ENCODE measurements around the gene MICAL3. TPM values are rescaled to one million over a fixed set of nuclear protein-coding genes. Genes with fewer than 3 reads are reported as not detected.
"Not testable (repeated sequence)": the region's sequence is repeated elsewhere in the genome, so short reads cannot be mapped to it uniquely, and the experiment has no call there.

MICAL3 gene
- total and polyA plus RNA-seq, 5 experiments from 2014 or later, result 0.90 to 27.3 (median 1.3) TPM

DNA sequence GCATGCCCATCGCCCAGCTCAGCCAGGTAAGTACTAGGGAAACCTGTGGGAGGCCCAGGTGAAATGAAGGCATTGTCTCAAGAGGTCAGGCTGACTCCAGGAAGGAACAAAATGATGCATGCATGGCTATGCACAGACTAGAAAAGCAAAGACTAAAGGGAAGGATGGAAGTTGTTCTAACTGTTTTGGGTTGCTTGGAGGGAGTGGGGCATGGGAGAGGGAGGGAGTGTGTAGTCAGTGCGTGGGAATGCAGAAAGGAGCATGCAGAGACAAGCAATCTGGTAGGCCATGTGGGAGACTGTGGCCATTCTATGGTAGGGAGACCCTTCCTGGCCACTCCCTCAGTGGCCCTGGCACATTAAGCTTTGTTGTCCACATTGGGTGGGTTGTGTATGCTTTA is 2.9 kb downstream of the MICAL3 start:
- DNase-seq (no peak), ATAC-seq (no peak)
- Mint-ChIP-seq H3K27ac (no peak overlapping the region), H3K27me3 (peaks cover 12 to 31% (median 26%) of the 10 kb centered on the region in 5 donors), H3K36me3 (no peaks in the 10 kb centered on the region), H3K4me1 (peaks cover 9 to 17% (median 14%) of the 10 kb centered on the region in 4 donors), H3K4me3 (no peak overlapping the region), H3K9me3 (peaks cover 0 to 2% (median 0%) of the 10 kb centered on the region in 9 donors)
- POLR2A ChIA-PET, result no interaction called here

- DNase-seq, H3K27ac Mint-ChIP-seq, H3K36me3 Mint-ChIP-seq, H3K4me3 Mint-ChIP-seq, ATAC-seq, POLR2A ChIA-PET, H3K9me3 Mint-ChIP-seq: not testable (repeated sequence)
- peaks cover 9 to 17% (median 14%) of the 10 kb centered on the region in 4 donors for H3K4me1 Mint-ChIP-seq
- peaks cover 12 to 33% (median 23%) of the 10 kb centered on the region in 5 donors for H3K27me3 Mint-ChIP-seq
Measured at GRCh38 chr22:18020743-18021142, 3.6 kb downstream of the MICAL3 start.

DNA sequence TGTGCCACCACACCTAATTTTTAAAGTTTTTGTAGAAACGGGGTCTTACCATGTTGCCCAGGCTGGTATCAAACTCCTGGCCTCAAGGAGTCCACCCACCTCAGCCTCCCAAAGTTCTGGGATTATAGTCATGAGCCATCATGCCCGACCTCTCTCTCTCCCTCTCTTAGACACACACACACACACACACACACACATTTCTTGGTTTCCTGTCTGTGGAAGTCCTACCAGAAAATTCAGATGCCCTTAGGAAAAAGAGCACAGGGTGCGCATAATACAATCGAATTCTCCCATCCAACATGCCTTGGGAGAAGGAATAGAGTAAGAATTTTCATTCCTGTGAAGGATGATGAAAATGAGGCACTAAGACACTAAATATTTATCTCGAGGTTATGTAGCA is 10.4 kb downstream of the MICAL3 start:
- Mint-ChIP-seq H3K36me3 (no peaks in the 10 kb centered on the region), H3K27me3 (peaks cover 0 to 3% (median 2%) of the 10 kb centered on the region in 5 donors)
- ATAC-seq, result no peak

DNA sequence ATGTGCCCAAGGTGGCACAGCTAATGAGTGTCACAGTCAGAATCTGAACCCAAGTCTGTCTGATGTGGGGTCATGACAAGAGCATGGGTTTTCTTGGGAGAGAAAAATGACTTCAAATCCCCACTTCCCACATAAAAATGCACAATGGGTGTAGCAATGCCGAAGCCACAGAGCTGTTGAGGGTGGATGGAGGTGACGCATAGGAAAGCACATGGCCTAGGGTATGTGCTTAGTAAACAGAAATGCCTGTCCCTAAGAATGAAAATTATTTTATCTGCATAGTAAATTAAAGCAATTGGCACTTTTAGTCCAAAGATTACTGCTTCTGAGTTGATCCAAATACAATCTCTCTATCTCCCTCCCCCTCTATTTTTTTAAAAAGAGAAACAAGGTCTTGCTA is 10.9 kb downstream of the MICAL3 start:
- no peaks in the 10 kb centered on the region for H3K36me3 Mint-ChIP-seq
- H3K4me1 Mint-ChIP-seq, result peaks cover 0 to 13% (median 0%) of the 10 kb centered on the region in 4 donors
- ATAC-seq, result no peak
- POLR2A ChIA-PET, result interaction anchor here (0.7 to 1.7 kb wide), 2 partner anchors 10 to 367 kb away, joined by 3 read pairs; no protein-coding TSS in a partner anchor
- no peaks in the 10 kb centered on the region for H3K9me3 Mint-ChIP-seq
- DNase-seq, result no peak
- no peak overlapping the region for H3K4me3 Mint-ChIP-seq
- no peak overlapping the region for H3K27ac Mint-ChIP-seq
- H3K27me3 Mint-ChIP-seq, result peaks cover 0 to 3% (median 2%) of the 10 kb centered on the region in 5 donors

More for the DNA sequence above, 10.4 kb downstream of the MICAL3 start:
- DNase-seq, result no peak
- Mint-ChIP-seq H3K27ac (no peak overlapping the region), H3K4me3 (no peak overlapping the region), H3K9me3 (no peaks in the 10 kb centered on the region), H3K4me1 (peaks cover 0 to 10% (median 0%) of the 10 kb centered on the region in 4 donors)
- POLR2A ChIA-PET, result interaction anchor here (0.7 to 1.7 kb wide), 2 partner anchors 11 to 367 kb away, joined by 3 read pairs; no protein-coding TSS in a partner anchor

- DNase-seq (no peak), ATAC-seq (no peak)
- no peaks in the 10 kb centered on the region for H3K9me3 Mint-ChIP-seq
- no peaks in the 10 kb centered on the region for H3K36me3 Mint-ChIP-seq
- peaks cover 0 to 3% (median 2%) of the 10 kb centered on the region in 5 donors for H3K27me3 Mint-ChIP-seq
- no peak overlapping the region for H3K27ac Mint-ChIP-seq
- no peak overlapping the region for H3K4me3 Mint-ChIP-seq
- POLR2A ChIA-PET, result no interaction called here
- peaks cover 0 to 16% (median 0%) of the 10 kb centered on the region in 4 donors for H3K4me1 Mint-ChIP-seq
Measured at GRCh38 chr22:18012531-18012930, 11.8 kb downstream of the MICAL3 start.

DNA sequence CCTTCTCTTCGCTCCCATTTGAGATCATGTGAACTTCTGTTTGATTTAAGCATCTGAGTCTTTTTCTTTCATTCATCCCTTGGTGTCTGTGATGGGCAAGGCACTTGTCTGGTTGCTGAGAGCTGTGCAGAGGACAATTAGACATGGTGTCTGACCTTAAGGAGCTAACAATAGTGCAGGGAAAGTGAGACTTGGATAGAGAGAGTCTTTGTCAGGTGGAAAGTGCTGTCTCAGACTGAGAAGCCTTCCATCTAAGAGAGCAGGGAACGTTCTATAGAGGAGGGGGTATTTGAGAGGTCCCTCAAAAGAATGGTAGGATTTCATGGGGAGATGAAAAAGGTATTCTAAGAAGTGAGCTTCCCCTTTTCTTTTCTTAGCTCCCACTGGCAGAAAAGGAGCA is 14.1 kb downstream of the MICAL3 start:
- H3K4me3 Mint-ChIP-seq, result peak overlapping the region in 1 of 10 donors; percentile 17
- POLR2A ChIA-PET, result no interaction called here
- ATAC-seq, result no peak

GRCh38 chr22:18008136-18008535 is 16.2 kb downstream of the MICAL3 start:
- Mint-ChIP-seq H3K4me1 (peaks cover 0 to 40% (median 2%) of the 10 kb centered on the region in 4 donors), H3K9me3 (no peaks in the 10 kb centered on the region), H3K36me3 (no peaks in the 10 kb centered on the region), H3K4me3 (no peak overlapping the region), H3K27ac (no peak overlapping the region), H3K27me3 (peaks cover 0 to 4% (median 3%) of the 10 kb centered on the region in 5 donors)
- DNase-seq (no peak), ATAC-seq (no peak)
- POLR2A ChIA-PET, result no interaction called here

More for the DNA sequence above, 14.1 kb downstream of the MICAL3 start:
- Mint-ChIP-seq H3K4me1 (peaks cover 0 to 28% (median 0%) of the 10 kb centered on the region in 4 donors), H3K27me3 (peaks cover 0 to 4% (median 2%) of the 10 kb centered on the region in 5 donors), H3K27ac (peak overlapping the region in 1 of 10 donors; percentile 36), H3K36me3 (no peaks in the 10 kb centered on the region), H3K9me3 (no peaks in the 10 kb centered on the region)
- no peak for DNase-seq

DNA sequence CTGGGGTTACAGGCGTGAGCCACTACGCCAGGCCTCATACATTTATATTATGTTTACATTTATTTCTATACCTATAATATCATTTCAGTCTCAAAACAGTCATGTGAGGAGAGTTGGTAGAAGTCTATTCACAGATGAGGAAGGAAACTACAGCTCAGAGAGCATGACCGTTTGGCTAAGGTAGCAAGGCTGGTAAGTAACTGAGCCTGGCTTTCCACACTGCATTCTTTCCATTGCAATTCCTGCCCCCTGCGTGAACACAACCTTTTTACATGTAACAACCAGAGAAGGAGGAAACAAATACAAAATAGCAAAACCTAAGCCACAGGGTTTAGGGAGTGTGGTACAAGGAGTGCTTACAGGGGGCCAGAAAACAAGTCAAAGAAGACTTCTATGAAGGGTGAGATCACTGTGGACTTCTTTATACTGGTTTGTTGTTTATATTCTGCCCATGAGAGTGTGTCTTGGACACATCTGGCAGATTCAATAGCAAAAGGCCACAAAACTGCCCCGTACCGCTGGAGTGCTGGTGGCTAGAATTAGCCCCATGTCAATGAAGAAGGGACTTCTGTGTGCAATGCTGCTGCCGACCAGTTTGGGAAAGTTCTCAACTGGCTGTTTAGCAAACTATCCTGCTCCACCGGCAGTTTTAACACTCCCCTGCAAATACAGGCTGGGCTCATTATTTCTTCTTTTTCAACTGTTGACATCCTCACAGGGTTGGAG is 19.0 kb downstream of the MICAL3 start:
- ATAC-seq (no peak), DNase-seq (no peak)
- Mint-ChIP-seq H3K27ac (peak overlapping the region in 1 of 10 donors; percentile 71), H3K9me3 (no peaks in the 10 kb centered on the region), H3K4me3 (peak overlapping the region in 1 of 10 donors; percentile 62), H3K27me3 (peaks cover 0 to 5% (median 4%) of the 10 kb centered on the region in 5 donors), H3K36me3 (no peaks in the 10 kb centered on the region), H3K4me1 (peaks cover 6 to 47% (median 12%) of the 10 kb centered on the region in 4 donors)
- POLR2A ChIA-PET, result no interaction called here

DNA sequence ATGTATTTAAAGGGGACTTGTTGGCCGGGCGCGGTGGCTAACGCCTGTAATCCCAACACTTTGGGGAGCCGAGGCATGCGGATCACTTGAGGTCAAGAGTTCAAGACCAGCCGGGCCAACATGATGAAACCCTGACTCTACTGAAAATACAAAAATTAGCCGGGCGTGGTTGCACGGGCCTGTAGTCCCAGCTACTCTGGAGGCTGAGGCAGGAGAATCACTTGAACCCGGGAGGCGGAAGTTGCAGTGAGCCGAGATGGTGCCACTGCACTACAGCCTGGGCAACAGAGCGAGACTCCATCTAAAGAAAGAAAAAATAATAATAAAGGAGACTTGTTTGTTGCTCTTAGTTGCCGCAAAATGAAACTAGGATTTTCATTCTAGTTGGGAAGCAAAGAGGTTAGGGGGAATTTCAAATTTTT is 22.5 kb downstream of the MICAL3 start:
- peak overlapping the region; percentile 85 to 99 (median 95) for H3K4me3 Mint-ChIP-seq
- peak overlapping the region; percentile 88 to 99 (median 94) for H3K27ac Mint-ChIP-seq
- H3K9me3 Mint-ChIP-seq, H3K36me3 Mint-ChIP-seq, ATAC-seq, H3K27me3 Mint-ChIP-seq, DNase-seq: not testable (repeated sequence)
- POLR2A ChIA-PET, result interaction anchor here (0.7 to 2.1 kb wide), 2 partner anchors 76 to 905 kb away, joined by 4 to 9 read pairs; partner anchors contain the start of gene PEX26
- peaks cover 18 to 70% (median 38%) of the 10 kb centered on the region in 4 donors for H3K4me1 Mint-ChIP-seq

DNA sequence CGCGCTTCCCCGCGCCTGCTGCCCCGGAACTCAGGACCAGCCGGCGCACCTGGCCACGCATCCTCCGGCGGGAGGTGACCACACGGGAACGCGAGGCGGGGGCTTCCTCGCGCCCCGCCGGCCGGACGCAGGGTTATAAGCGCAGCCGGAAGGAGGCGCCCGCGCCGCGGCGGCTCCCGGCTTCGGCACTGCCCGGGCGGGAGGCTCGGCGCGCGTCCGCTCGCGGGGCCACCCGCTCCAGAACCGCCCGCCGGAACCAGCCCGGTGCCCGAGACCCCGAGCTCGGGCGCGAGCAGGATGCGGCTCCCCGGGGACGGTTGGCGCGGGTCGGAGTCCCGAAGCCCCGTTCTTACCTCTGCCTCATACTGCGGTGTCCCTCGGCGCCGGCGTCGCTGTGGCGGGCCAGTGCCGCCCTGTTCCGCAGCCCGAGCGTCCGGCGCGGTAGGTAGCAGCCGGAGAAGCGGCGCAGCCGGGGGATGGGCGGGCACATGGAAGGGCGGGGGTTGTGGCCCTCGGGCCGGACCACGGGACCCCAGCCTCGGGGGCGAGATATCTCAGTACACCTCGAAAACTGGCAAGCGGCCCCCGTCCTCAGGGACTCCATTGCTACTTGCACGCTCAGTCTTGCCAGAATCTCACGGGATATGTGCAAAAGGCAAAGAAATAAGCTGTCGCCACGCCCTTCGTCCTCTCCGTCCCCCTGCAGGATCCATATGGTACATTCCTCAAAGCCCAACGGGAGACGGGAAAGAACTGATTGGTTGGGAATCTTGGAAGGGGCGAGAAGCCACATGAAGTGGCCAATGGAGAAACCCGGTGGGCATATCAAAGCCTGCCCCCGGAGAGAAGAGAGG is 23.1 kb downstream of the MICAL3 start:
- Mint-ChIP-seq H3K27ac (peak overlapping the region; percentile 88 to 99 (median 94)), H3K4me1 (peaks cover 22 to 76% (median 44%) of the 10 kb centered on the region in 4 donors), H3K27me3 (peaks cover 0 to 4% (median 2%) of the 10 kb centered on the region in 5 donors), H3K36me3 (no peaks in the 10 kb centered on the region), H3K4me3 (peak overlapping the region; percentile 85 to 99 (median 95)), H3K9me3 (no peaks in the 10 kb centered on the region)
- POLR2A ChIA-PET, result interaction anchor here (2.1 kb wide), 1 partner anchor 76 kb away, joined by 9 read pairs; the partner anchor contains the start of gene PEX26
- DNase-seq, result peak; percentile 32 to 85 (median 48)
- peak; percentile 64 to 77 for ATAC-seq

DNA sequence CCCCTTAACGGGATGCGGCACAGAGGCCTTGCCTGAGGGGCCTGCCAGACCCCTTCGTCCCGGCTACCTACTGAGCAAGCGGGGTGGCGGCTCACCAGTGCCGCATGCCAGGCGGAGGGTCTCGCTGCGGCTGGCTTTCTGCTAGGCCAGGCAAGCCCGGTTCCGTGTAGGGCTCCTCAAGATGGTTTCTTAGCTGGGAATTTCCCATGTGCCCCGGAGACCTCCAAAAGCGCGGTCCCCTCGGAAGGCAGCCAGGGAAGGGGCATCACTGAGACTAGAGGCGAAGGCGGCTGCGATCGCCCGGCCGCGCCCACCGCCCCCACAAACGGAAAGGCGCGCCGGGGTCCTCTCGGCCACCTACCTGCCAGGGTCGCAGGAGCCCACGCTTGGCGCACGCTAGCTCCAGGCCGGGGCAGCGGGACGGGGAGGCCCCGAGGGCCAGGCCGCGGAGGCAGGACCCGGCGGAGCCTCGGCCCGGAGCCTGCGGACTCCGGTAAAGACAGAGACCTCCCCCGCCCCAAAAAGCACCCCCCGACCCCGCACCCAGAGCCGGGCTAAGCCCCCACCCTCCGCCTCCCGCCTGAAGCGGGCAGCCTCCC is 23.8 kb downstream of the MICAL3 start:
- ATAC-seq (peak in 1 of 2 donors; percentile 7), DNase-seq (peak in 7 of 10 donors; percentile 13 to 45 (median 17))
- H3K4me3 Mint-ChIP-seq, result peak overlapping the region; percentile 61 to 86 (median 76)
- peaks cover 0 to 4% (median 0%) of the 10 kb centered on the region in 5 donors for H3K27me3 Mint-ChIP-seq
- H3K36me3 Mint-ChIP-seq, result no peaks in the 10 kb centered on the region
- no peaks in the 10 kb centered on the region for H3K9me3 Mint-ChIP-seq
- H3K4me1 Mint-ChIP-seq, result peaks cover 22 to 76% (median 46%) of the 10 kb centered on the region in 4 donors
- H3K27ac Mint-ChIP-seq, result peak overlapping the region in 9 of 10 donors; percentile 31 to 91 (median 70)
- POLR2A ChIA-PET, result interaction anchor here (2.1 kb wide), 1 partner anchor 77 kb away, joined by 9 read pairs; the partner anchor contains the start of gene PEX26

DNA sequence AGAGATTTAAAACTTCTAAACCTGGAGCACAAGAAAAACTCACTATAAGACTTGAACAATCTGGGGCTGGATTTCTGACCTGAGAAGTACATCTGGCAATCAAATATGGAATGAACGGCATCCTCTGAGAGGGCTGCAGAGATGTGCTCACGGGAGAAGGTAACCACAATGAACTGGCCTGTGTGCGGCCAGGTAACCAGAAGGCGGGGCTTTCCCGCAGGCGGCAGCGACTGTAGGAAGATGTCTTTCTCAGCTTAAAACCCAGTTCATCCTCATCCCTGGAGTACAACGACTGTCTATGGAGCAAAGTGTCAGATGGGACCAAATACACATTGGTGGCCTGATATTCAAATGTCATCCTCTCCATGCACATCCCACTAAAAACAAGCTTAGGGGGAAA is 24.5 kb downstream of the MICAL3 start:
- peaks cover 0 to 4% (median 0%) of the 10 kb centered on the region in 5 donors for H3K27me3 Mint-ChIP-seq
- peak overlapping the region; percentile 31 to 91 (median 72) for H3K27ac Mint-ChIP-seq
- peak overlapping the region; percentile 61 to 86 (median 76) for H3K4me3 Mint-ChIP-seq
- DNase-seq (no peak), ATAC-seq (no peak)
- no peaks in the 10 kb centered on the region for H3K36me3 Mint-ChIP-seq
- H3K4me1 Mint-ChIP-seq, result peaks cover 24 to 77% (median 49%) of the 10 kb centered on the region in 4 donors
- POLR2A ChIA-PET, result interaction anchor here (2.1 kb wide), 1 partner anchor 78 kb away, joined by 9 read pairs; the partner anchor contains the start of gene PEX26
- H3K9me3 Mint-ChIP-seq, result no peaks in the 10 kb centered on the region
